GM21737 (cell line): ENCODE data around the gene EPHB1.
"Not testable (repeated sequence)": the region's sequence is repeated elsewhere in the genome, so short reads cannot be mapped to it uniquely, and the experiment has no call there.

ENCODE experiments used
- ATAC-seq: cut with Tn5 transposase; IDR thresholded peaks from one replicate; pipeline ENCODE4 v1.9.1; 2021; ENCODE audit warnings: mild to moderate bottlenecking, moderate library complexity; ENCODE audit not compliant: unreplicated experiment

The EPHB1 gene

DNA sequence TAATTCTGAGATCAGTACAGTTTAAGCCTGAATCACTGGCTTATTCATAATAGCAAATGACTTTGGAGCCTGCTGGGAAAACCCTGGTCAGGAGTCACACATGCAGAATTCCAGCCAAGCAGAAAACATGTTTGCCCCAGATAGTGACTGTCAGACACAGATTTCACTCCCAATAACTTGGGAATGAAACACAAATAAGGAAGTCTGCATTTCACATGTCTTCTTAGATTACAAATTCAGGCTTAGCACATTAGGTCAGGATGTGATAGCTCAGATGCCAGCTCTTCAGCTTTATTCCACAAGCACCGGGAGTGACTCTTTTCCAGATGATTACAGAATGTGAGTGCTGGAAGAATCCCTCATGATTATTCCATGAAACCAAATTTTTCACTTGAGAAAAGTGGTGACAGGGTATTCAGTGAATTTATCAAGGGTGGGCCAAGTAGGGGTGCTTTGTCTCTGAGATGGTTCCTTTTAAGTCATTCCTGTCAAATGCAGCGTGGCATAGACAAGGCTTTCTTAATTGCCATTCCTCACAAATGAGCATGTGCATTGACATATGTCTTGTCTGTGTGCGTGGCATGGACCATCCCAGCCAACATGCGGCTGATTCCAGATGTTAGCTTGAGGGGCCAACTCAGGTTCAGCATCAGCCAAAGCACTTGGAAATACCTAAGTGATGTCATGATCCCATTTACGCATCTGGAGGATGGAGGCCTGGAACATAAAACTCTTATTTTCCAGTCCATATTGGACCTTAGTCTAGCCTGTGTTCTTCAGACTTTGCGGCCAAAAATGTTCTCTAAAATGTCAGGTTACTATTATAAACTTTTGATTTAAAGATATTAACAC is 191.0 kb downstream of the EPHB1 start:
- no peak for ATAC-seq

- ATAC-seq: no peak
Measured at GRCh38 chr3:134988666-134989065, 193.6 kb downstream of the EPHB1 start.

- ATAC-seq: no peak
Measured at GRCh38 chr3:134991003-134991402, 195.9 kb downstream of the EPHB1 start.

- no peak for ATAC-seq
Measured at GRCh38 chr3:134991472-134992010, 196.5 kb downstream of the EPHB1 start.

DNA sequence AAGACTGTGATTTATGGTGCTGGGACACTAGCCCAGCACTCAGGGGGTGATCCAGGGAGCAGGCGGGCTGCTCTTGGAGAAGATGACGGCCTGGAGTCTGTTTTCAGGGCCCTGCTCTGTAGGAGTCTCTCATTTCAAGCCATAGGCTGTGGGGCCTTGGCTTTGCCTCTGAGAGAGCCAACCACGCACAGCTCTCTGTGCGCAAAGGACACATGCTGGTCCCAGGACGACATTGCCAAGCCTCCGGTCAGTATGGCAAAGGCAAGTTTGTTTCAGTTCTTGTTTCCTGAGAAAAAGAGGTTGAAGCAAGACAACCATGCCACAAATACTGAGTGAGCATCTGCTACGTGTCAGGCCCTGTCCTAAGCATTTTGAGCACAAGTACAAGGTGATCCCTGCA is 197.1 kb downstream of the EPHB1 start:
- no peak for ATAC-seq

GRCh38 chr3:134992586-134992985 is 197.5 kb downstream of the EPHB1 start:
- no peak for ATAC-seq

DNA sequence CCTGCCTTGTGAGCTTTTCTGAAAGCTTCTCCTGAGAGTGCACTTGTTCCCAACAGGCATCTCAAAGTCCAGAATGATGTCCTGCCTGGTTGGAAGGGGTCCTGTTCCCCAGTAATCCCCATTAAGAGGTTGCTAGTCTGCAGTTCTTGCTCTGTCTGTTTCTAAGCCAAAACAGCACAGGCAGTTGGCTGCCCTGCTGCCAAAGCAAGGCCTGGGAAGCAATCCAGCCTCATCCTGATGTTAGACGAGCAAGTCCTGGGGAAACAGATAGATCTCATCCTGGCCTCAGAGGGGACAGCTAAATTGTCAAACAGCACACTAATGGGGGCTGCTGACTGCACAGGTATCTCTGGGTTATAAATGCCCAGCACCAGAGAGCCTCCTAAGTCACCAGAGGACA is 198.0 kb downstream of the EPHB1 start:
- ATAC-seq: no peak

GRCh38 chr3:134998158-134998557 is 203.1 kb downstream of the EPHB1 start:
- ATAC-seq: no peak

GRCh38 chr3:134998855-134999254 is 203.8 kb downstream of the EPHB1 start:
- ATAC-seq: no peak

DNA sequence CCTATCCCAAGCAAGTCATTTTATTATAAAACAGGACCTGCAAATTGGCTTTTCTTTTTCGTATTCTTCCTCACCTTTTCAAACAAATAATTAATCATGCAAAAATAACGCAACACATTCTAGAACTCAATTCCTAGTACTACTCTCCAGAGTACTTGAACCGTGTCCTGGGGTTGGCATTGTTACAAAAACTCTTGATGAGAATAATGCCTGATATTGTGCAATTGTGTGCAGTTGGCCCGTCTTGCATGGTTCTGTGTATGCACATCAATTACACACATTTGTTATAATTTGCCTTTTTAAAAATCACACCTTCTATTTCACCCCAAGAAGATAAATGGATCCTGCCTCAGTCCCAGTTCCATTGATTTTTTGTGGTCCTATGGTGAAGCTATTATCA is 205.4 kb downstream of the EPHB1 start:
- no peak for ATAC-seq

GRCh38 chr3:135005616-135006015 is 210.6 kb downstream of the EPHB1 start:
- ATAC-seq: not testable (repeated sequence)

- ATAC-seq: no peak
Measured at GRCh38 chr3:135007607-135008006, 212.5 kb downstream of the EPHB1 start.

DNA sequence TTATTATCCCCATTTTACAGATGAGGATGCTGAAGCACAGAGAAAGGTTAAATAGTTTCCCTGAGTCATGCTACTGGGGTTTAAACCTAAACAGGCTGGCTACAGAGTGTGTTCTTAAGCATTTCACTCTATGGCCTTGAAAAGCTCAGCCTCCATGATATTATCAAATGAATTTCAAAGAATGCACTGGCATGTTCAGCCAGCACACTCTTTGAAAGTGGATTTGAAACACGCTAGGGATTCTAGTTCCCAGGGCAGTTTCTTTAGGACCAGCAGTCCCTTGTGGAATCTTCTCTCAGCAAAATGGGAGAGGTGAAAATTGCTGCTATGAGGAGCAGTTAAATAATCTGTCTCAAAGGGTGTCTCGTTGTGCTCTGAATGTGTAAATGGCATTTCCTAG is 213.3 kb downstream of the EPHB1 start:
- no peak for ATAC-seq

GRCh38 chr3:135009014-135009413 is 214.0 kb downstream of the EPHB1 start:
- ATAC-seq: no peak

- ATAC-seq: no peak
Measured at GRCh38 chr3:135012101-135012500, 217.0 kb downstream of the EPHB1 start.

DNA sequence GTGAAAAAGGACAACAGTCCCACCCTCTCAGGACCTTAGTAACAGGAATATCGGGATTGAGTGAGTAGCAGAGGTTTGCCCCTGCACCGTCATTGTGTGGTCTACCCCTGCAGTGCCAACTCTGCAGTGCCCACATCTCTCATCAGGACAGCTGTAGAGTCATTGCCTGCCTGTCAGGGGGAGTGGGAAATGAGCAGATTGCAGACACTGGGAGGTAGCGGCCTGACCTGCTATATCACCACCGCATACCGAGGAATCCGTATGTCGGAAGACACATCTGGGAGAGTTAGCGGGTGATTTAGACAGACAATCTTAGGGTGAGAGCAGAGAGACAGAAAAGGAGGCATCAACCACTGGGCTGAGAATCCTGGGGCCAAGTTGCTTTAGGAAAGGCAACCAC is 218.1 kb downstream of the EPHB1 start:
- ATAC-seq: no peak

DNA sequence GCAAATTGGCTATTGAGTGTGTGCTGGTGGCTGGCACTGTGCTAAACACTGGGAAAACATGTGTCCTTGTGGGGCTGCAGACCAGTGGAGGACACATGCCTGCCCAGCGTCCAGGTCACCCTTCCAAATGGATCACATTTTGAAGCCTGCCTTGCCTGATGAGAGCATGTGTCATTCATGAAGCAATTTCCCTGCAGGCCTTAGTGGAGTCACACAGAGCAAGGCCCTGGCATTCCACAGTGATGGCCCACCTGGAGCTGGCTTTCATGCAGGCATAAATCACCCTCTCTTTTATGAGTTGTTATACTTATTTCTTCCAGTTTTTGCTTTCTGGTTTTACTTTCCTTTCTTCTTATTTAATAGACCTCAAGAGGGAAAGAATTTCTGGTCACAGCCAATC is 219.5 kb downstream of the EPHB1 start:
- no peak for ATAC-seq

DNA sequence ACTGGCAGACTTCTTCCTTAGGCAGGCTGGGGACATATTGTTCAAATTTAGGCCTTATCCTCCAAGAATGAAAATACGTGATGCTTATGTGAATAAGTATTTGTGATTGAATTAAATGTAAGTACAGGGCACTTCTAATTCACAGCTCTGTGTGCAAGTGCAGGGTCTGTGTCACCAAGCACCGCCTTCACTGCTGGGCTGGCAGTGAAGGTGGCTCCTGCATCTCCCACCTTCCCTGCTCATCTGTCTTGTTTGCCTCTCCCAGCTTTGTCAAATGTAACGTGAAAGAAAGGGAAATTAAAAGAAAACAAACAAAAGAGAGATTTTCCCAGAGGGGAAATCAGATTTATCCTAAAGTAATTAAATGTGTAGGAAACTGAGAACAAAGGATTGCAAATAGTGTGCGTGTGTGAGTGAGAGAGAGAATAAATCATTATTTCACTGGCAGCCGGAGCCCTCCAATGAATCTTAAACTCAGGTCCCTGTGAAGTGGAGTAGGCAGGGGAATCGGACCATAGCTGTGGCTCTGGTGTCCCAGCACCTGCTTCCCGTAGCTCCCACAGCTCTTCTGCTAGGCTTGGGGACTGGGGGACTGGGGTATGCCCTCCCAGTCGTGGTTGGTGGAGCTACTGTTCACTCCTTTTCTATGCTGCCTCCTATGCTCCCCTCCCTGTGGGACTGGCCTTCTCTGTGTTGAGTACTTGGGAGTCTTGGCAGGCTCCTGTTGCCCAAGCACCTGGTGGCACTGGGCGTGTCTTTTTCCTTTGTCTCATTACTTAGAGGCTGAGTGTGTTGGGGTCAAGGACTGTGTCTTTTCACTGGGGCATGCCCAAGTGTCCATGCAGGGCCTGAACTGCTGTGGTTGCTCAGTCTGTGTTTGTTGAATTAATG is 222.2 kb downstream of the EPHB1 start:
- no peak for ATAC-seq

GRCh38 chr3:135018149-135018923 is 223.3 kb downstream of the EPHB1 start:
- no peak for ATAC-seq

GRCh38 chr3:135020181-135020580 is 225.1 kb downstream of the EPHB1 start:
- no peak for ATAC-seq
